GM18868 (cell line): ENCODE data around the gene LPIN1.
A peak's percentile ranks its signal among the peaks of the same experiment; 100 is the strongest.

Experiments used
- ATAC-seq: cut with Tn5 transposase; IDR thresholded peaks from one replicate; pipeline ENCODE4 v1.9.1; 2021; ENCODE audit warnings: mild to moderate bottlenecking, moderate library complexity; ENCODE audit not compliant: unreplicated experiment

LPIN1 gene, protein sequence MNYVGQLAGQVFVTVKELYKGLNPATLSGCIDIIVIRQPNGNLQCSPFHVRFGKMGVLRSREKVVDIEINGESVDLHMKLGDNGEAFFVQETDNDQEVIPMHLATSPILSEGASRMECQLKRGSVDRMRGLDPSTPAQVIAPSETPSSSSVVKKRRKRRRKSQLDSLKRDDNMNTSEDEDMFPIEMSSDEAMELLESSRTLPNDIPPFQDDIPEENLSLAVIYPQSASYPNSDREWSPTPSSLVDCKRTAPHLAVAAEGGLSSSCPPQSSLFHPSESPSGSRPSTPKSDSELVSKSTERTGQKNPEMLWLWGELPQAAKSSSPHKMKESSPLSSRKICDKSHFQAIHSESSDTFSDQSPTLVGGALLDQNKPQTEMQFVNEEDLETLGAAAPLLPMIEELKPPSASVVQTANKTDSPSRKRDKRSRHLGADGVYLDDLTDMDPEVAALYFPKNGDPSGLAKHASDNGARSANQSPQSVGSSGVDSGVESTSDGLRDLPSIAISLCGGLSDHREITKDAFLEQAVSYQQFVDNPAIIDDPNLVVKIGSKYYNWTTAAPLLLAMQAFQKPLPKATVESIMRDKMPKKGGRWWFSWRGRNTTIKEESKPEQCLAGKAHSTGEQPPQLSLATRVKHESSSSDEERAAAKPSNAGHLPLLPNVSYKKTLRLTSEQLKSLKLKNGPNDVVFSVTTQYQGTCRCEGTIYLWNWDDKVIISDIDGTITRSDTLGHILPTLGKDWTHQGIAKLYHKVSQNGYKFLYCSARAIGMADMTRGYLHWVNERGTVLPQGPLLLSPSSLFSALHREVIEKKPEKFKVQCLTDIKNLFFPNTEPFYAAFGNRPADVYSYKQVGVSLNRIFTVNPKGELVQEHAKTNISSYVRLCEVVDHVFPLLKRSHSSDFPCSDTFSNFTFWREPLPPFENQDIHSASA

GRCh38 chr2:11746376-11746806 is at the start of gene LPIN1:
Gene LPIN1 (plus strand): TSS chr2:11746632. CDS start chr2:11765542, 18,910 bp downstream.
- ATAC-seq = peak; percentile 53

DNA sequence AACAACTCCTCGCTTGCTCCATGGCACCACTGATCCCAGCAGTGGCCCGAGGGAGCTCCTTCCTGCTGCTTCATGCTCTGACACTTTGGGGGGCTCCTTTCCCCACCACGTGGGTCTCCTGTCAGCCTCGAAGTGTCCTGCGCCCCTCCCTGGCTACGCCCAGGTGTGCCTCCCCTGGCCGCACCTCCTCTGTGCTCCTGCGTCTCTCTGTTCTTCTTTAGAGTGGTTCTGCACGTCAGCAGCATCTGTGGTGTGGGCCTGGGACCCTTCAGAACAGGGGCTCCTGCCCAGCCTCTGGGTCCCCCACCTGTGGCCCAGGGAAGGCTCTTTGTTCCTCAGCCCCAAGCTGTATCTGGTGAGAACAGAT is 49.7 kb upstream of the LPIN1 start:
- ATAC-seq = no peak

- ATAC-seq = no peak
Measured at GRCh38 chr2:11697103-11697871, 49.1 kb upstream of the LPIN1 start.

DNA sequence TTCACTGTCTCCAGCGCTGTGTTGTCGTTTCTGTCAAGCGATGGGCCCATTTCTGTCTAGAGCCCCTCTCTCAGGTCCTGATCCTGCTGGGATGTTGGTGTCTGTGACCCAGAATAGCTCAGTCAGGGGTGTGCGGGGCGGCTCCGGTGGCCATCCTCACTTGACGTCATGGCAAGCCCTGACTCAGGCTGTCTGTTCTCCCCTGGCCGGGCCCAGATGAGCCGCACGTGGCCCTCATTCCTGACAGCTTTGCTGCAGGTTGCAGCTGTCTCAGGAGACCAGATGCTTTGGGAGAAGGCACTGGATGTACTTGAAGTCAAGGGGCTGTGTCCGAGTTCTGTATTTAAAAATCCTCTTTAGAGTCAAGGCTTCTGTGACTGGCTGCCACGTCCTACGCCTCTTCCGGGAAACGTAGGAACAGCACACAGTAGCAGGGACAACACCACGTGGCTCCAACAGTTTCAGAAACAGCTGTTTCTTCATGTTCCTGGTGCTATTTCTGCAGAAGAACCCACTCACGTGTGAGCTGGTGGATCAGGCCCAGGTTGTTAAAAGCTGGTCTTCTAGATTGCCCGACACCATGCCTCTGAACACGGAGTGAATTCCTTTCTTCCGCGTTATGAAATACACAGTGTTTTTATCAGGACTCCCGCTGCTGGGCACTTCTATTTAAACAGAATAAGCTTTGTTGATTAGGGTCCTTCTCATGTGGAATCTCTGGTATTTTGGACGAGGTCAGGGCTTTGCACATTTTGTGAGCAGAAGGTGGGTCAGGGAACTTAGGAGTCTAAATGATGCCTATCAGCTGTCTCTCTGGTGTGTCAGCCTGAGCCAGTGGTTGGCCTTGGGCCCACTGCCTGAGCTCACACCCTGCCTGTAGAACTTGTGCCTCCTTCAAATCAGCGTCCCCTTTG is 48.2 kb upstream of the LPIN1 start:
- no peak for ATAC-seq

GRCh38 chr2:11699686-11700670 is 46.5 kb upstream of the LPIN1 start:
- ATAC-seq = no peak

DNA sequence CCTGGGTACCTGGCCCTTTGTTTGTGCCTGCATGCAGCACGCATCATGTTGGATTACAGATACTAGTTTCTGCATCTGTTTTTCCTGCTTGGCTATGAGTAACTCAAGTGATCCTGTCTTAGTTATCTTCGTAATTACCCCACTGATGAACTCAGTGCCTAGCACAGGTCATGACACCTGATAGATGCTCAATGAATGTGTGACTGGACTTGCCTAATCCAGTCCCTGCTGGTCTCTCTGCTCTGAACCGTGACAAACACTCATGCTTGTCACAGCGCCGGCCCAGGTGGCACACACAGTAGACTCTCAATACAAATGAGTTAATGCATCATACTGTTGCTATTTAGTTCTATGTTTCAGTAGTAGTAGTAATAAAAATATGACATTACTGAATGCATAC is 45.2 kb upstream of the LPIN1 start:
- ATAC-seq = no peak

GRCh38 chr2:11701751-11702301 is 44.6 kb upstream of the LPIN1 start:
- ATAC-seq = no peak

DNA sequence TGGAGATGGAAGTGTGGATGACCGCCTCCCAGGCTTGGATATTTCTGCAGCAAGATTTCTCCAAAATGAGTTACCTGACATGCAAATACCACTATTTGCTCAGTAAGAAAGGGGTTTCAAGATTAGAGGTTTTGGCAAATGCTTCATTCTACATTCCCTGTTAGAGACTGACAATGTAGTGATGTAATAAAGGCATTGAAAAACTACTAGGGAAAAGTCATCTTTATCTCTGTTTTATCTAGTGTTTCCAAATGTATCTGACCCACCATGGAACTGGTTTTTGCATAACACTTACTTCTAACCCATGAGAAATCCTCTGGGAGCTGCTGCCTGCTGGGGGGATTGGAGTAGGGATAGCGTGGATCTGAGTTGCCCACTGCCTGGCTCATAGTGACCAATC is 43.5 kb upstream of the LPIN1 start:
- no peak for ATAC-seq

DNA sequence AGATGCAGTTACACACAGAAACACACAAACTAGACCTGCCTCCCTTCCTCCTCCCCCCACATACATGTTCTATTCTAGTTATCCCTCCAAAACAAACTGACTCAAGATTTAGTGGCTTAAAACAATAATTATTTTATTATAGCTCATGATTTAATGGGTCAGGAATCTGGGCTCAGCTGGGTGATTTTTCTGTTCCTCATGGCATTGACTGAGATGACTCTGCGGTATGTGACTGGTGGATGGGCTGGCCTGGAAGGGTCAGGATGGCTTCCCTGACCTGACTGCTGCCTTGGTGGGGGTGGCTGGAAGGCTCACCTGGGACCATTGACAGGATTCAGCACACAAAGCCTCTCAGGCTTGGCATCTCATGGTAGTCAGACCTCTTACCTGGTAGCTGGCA is 42.7 kb upstream of the LPIN1 start:
- ATAC-seq = no peak

GRCh38 chr2:11705063-11705462 is 41.4 kb upstream of the LPIN1 start:
- ATAC-seq = no peak

DNA sequence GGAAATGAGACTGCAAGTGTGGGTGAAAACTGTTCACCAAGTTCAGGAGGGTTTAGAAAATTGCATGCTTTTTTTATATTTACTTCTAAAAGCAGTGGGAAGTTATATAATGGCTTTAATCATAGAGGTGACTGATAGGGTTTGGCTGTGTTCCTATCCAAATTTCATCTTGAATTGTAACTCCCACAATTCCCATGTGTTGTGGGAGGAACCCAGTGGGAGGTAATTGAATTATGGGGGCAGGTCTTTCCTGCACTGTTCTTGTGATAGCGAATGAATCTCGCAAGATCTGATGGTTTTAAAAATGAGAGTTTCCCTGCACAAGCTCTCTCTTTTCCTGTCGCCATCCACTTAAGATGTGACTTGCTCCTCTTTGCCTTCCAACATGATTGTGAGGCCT is 40.7 kb upstream of the LPIN1 start:
- ATAC-seq = no peak

DNA sequence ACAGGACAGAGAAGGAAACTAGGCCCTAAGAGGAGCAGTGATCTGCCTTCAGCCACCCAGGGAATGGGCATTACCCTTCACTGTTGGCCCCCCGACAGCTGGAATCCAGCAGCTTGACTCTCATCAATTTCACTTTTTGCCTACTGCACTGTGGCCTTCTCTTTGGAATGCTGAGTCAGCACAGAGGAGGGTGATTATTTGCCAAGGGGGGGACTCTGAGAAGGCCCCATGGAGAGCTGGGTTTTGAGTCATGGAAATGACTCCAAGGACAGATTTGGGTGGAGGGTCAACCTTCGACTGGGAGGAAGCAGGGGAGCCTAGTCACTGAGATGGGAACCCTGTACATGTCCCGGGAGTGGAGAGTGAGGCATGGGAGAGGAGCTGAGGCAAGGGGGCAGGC is 38.3 kb upstream of the LPIN1 start:
- no peak for ATAC-seq

DNA sequence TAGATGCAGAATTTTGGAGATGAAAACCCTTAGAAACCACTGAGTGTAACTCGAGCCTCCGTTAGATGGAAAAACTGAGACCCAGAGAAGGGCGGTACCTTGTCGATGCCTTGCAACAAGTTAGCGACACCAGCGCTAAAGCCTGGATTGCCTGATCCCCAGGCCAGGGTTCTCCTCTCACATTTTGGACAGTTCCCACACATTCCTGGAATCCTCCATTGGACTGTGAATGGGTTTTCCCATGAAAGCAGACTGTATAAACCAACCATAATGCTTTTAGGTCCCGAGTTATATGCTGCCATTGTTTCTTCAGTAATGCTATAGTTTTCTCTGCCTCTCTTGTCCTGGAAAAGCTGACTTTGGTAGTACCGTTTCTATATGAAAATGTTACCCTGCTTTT is 37.1 kb upstream of the LPIN1 start:
- no peak for ATAC-seq

DNA sequence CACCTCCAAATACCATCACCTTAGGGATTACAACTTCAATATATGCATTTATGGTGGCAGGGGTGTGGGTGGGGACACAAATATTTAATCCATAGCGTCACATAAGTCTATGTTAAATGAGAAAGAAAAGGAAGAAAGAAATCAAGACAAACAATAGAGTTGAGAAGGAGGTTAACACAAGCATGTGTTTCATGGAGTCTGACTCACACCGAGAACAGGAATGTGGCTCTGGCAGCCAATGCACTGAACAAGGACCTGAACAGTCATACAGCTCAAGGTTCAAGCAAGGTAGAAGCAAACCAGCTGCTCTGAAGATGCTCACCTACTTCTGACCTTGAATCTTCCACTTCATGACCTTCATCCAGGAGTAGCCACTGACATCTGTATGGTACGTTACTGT is 36.2 kb upstream of the LPIN1 start:
- no peak for ATAC-seq

DNA sequence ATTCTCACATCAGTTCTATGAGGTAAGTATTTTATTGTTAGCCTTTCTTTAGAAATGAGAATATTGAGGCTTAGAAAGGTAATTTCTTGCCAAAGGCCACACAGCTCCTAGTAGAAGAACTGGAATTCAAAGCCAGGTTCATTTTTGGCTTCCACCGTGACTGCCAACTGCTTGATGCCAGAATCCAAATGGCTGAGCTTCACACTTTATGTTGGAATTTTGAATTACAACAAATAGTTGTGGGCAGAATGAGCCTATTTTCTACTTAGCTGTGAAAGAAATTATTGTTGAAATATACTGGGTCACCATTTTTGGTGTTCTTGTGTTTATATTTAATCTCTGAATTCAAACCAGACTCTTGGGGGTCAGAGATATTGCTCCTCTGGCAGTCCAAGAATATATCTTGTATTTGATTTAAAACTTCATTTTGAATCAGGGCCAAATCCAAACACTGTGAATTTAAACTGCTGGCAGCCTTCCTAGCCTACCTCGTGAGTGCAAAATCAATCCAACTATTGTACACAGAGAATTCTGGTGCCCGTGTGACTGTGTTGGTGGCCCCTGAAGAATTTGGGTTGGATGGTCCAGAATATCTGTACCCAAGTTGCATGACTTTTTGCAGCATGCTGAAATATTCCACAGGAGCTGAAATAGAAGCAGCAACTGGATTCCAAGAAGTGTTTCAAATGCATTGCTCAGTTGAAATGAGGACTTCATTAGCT is 35.6 kb upstream of the LPIN1 start:
- no peak for ATAC-seq

GRCh38 chr2:11711354-11711716 is 35.1 kb upstream of the LPIN1 start:
- ATAC-seq = no peak

GRCh38 chr2:11711751-11712150 is 34.7 kb upstream of the LPIN1 start:
- no peak for ATAC-seq

DNA sequence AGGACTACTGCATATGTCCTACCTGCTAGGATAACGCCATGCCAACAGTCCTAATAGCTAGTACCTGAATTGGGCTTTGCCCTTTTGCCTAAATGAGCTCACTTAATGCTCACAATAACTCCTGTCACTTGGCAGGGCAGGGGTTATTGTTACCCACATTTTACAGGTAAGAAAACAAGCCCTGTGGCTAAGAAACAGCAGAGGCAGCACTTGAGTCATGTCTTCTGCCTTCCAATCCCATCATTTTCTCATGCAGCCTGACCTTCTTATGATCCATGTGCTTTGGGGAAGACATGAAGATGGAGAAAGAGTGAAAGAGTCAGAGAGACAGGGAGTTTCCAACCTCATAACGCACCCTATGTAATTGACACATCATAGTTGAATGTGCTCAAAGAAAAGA is 33.6 kb upstream of the LPIN1 start:
- ATAC-seq = no peak
